Stimulated activated CD8-positive, alpha-beta memory T cell treated with anti-CD3 and anti-CD28 coated beads, Interleukin-2, amount 100 ng/mL, for 1 hour (primary cell): ENCODE results near the gene MAP4K3.

Source experiments
- DNase-seq, 2 donors: peaks; one replicate each; pipeline ENCODE4 v3.0.0-alpha.2; 2020; ENCODE audit warnings: low read depth in 2 of 2

MAP4K3 gene

GRCh38 chr2:39443009-39443408 lies 5.9 kb upstream of the MAP4K3 start:
- no peak for DNase-seq

- DNase-seq = peak in 1 of 2 donors; percentile 7
These were observed 624 bp upstream of the MAP4K3 start for GRCh38 chr2:39437522-39438296.

- no peak for DNase-seq
These were observed 1.1 kb downstream of the MAP4K3 start for GRCh38 chr2:39435741-39436591.

GRCh38 chr2:39435234-39435633 lies 1.9 kb downstream of the MAP4K3 start:
- DNase-seq = no peak

- DNase-seq = no peak
These were observed 2.7 kb downstream of the MAP4K3 start for GRCh38 chr2:39434233-39434897.

- no peak for DNase-seq
These were observed 3.4 kb downstream of the MAP4K3 start for GRCh38 chr2:39433586-39434195.

- no peak for DNase-seq
These were observed 4.4 kb downstream of the MAP4K3 start for GRCh38 chr2:39432701-39433100.

- DNase-seq = no peak
These were observed 5.3 kb downstream of the MAP4K3 start for GRCh38 chr2:39431592-39432316.

GRCh38 chr2:39429746-39430145 lies 7.3 kb downstream of the MAP4K3 start:
- DNase-seq = no peak

GRCh38 chr2:39424951-39425350 lies 12.1 kb downstream of the MAP4K3 start:
- DNase-seq = no peak

GRCh38 chr2:39422700-39423099 lies 14.4 kb downstream of the MAP4K3 start:
- no peak for DNase-seq

- DNase-seq = no peak
These were observed 15.7 kb downstream of the MAP4K3 start for GRCh38 chr2:39421354-39421753.

GRCh38 chr2:39419282-39420223 lies 17.5 kb downstream of the MAP4K3 start:
- DNase-seq = no peak

- no peak for DNase-seq
These were observed 18.6 kb downstream of the MAP4K3 start for GRCh38 chr2:39418491-39418890.

GRCh38 chr2:39416140-39416539 lies 20.9 kb downstream of the MAP4K3 start:
- no peak for DNase-seq

GRCh38 chr2:39413063-39413737 lies 23.9 kb downstream of the MAP4K3 start:
- DNase-seq = no peak

- no peak for DNase-seq
These were observed 25.7 kb downstream of the MAP4K3 start for GRCh38 chr2:39411181-39411944.

- no peak for DNase-seq
These were observed 27.2 kb downstream of the MAP4K3 start for GRCh38 chr2:39409697-39410389.
